Transverse colon (tissue), 4 donors: Measurements from ENCODE around the gene SEMA6B. TPM values are rescaled to one million over a fixed set of nuclear protein-coding genes. Genes with fewer than 3 reads are reported as not detected.

Experiments used
- DNase-seq: peaks from one replicate; pipeline ENCODE4 v3.0.0-alpha.2; 2019
- H3K27ac ChIP-seq, 4 donors: fragments of 200-600 bp; sonication (generic); 2 replicates each; pipeline ENCODE4 v1.5.1; 2016 to 2018; ENCODE audit warnings: inconsistent platforms in 4 of 4
- H3K27me3 ChIP-seq: fragments of 200-600 bp; sonication (generic); 2 replicates; pipeline ENCODE4 v1.5.1; 2017; ENCODE audit warnings: inconsistent platforms
- H3K36me3 ChIP-seq, 4 donors: fragments of 200-600 bp; sonication (generic); 2 replicates each; pipeline ENCODE4 v1.5.1; 2017 to 2019; ENCODE audit warnings: inconsistent platforms in 4 of 4
- H3K4me1 ChIP-seq, 4 donors: fragments of 200-600 bp; sonication (generic); 2 replicates each; pipeline ENCODE4 v1.5.1; 2017 to 2020; ENCODE audit warnings: inconsistent platforms in 4 of 4
- H3K4me3 ChIP-seq, 4 donors: fragments of 200-600 bp; sonication (generic); 1 replicate in 1 of 4; 2 replicates in 3 of 4; pipeline versions ENCODE4 v1.5.1 to v1.6.1; 2017 to 2019; ENCODE audit warnings: inconsistent platforms in 4 of 4
- H3K9me3 ChIP-seq, 2 donors: fragments of 200-600 bp; sonication (generic); 2 replicates each; pipeline ENCODE4 v1.5.1; 2017 to 2019; ENCODE audit warnings: inconsistent platforms in 2 of 2
- EP300 ChIP-seq: sonication (generic); formaldehyde crosslinking; IDR thresholded peaks from one replicate; pipeline ENCODE4 v1.6.1; 2017; ENCODE audit warnings: antibody characterized with exemption, low read depth
- POLR2A ChIP-seq: fragments of 450-650 bp; IDR thresholded peaks from one replicate; pipeline ENCODE4 v1.6.1; 2016; ENCODE audit warnings: antibody characterized with exemption, mild to moderate bottlenecking, moderate library complexity
- POLR2AphosphoS5 ChIP-seq, 3 donors: sonication (generic); formaldehyde crosslinking; IDR thresholded peaks; one replicate each; pipeline ENCODE4 v1.6.1; 2016; ENCODE audit warnings: antibody characterized with exemption in 3 of 3
- WGBS, 2 donors: methylation state at CpG; one replicate each; pipeline ENCODE4 v1.1.5; 2018; ENCODE audit warnings: low coverage in 1 of 2; 5-methylcytosine and 5-hydroxymethylcytosine counted together
- in situ Hi-C, 4 donors: fragments of 200-750 bp; cut with MboI; loops; one replicate each; pipeline versions ENCODE4 v1.15.0 to v1.15.1; 2017; ENCODE audit warnings: low sequenced_read_pairs in 3 of 4, low pct_ligation_motif_present in 1 of 4, low pct_unique_long_range_greater_than_20kb in 1 of 4
- intact Hi-C: fragments of 100-400 bp; cut with DNase I; formaldehyde crosslinking; loops from one replicate; pipeline ENCODE4 v1.15.1; 2023; ENCODE audit warnings: low total_unique reads
- total RNA-seq, 4 donors: library from RNA; depleted of rRNA; stranded (reverse); fragments of >200 nt; gene quantifications; one replicate each; pipeline ENCODE4 v1.1.0, GENCODE V29; 2016
- TF ChIP-seq, protein P1 (sequence below), 5 experiments: fragments of 200-600 bp in 3 of 5; fragments of 450-650 bp in 2 of 5; sonication (generic) in 3 of 5; IDR thresholded peaks; 1 replicate in 2 of 5; 2 replicates in 3 of 5; pipeline ENCODE4 v1.5.1; 2016 to 2017; ENCODE audit warnings: antibody characterized with exemption in 5 of 5, inconsistent platforms in 3 of 5, mild to moderate bottlenecking in 2 of 5, moderate library complexity in 1 of 5

The SEMA6B gene
- total RNA-seq, 4 donors from 2014 or later: 1.00 to 4.1 (median 1.7) TPM

DNA sequence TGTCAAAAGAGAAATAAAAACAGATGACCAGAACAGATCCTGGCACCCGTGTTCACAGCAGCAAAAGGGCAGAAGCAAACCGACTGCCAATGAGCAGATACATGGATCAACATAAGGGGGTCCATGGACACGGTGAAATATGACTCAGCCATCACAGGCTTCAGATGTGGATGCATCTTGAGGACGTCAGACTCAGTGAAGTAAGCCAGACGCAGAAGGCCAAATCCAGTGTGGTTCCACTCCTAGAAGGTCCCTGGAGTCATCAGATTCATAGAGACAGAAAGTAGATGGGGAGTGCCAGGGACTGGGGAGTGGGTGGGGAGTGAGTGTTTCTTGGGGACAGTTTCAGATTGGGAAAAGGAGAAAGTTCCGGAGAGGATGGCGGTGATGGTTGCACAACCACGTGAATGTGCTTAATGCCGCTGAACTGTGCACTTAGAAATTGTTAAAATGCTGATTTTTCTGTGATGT, 28.8 kb upstream of the SEMA6B start:
- 54 to 67% methylated on average over 9 of the region's 9 CpGs for WGBS, 2 donors
- intact Hi-C loops: no loop called here
- H3K27me3 ChIP-seq: peaks cover 84% of the 10 kb centered on the region

DNA sequence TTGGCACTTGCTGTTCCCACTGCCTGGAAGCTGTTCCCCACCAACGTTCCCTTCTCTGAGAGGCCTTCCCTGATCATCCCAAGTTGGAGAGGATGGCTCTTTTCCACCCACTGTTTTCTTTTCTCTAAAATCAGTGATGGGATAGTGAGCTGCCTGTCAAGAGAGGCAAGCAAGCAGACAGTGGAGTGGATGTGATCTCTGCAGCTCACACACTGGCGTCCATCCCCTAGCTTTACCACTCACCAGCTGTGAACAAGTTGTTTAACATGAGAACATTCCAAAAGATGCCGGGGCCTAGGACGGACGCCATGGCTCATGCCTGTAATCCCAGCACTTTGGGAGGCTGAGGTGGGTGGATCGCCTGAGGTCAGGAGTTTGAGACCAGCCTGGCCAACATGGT, 28.0 kb upstream of the SEMA6B start:
- Histone ChIP-seq H3K27me3 (peaks cover 84% of the 10 kb centered on the region), H3K36me3 (no peaks in the 10 kb centered on the region), H3K27ac (no peak overlapping the region), H3K9me3 (no peaks in the 10 kb centered on the region), H3K4me1 (peaks cover 9 to 12% (median 11%) of the 10 kb centered on the region in 4 donors), H3K4me3 (no peak overlapping the region)
- no peak for DNase-seq
- WGBS, 2 donors: 70 to 85% methylated on average over 2 to 6 of the region's 6 CpGs
- intact Hi-C loops: no loop called here
- no peak for TF ChIP-seq POLR2AphosphoS5 (IDR thresholded peaks at IDR 0.05)
- no peak for TF ChIP-seq POLR2A
- TF ChIP-seq EP300: no peak
- TF ChIP-seq, protein P1, sequence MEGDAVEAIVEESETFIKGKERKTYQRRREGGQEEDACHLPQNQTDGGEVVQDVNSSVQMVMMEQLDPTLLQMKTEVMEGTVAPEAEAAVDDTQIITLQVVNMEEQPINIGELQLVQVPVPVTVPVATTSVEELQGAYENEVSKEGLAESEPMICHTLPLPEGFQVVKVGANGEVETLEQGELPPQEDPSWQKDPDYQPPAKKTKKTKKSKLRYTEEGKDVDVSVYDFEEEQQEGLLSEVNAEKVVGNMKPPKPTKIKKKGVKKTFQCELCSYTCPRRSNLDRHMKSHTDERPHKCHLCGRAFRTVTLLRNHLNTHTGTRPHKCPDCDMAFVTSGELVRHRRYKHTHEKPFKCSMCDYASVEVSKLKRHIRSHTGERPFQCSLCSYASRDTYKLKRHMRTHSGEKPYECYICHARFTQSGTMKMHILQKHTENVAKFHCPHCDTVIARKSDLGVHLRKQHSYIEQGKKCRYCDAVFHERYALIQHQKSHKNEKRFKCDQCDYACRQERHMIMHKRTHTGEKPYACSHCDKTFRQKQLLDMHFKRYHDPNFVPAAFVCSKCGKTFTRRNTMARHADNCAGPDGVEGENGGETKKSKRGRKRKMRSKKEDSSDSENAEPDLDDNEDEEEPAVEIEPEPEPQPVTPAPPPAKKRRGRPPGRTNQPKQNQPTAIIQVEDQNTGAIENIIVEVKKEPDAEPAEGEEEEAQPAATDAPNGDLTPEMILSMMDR (IDR thresholded peaks at IDR 0.05): no peak
- in situ Hi-C loops: no loop called here

More for the DNA sequence above, 28.8 kb upstream of the SEMA6B start:
- H3K36me3 ChIP-seq: no peaks in the 10 kb centered on the region
- H3K9me3 ChIP-seq: no peaks in the 10 kb centered on the region
- H3K27ac ChIP-seq: no peak overlapping the region
- H3K4me3 ChIP-seq: no peak overlapping the region
- no peak for DNase-seq
- no peak for TF ChIP-seq POLR2AphosphoS5 (IDR thresholded peaks at IDR 0.05)
- TF ChIP-seq, protein P1 (IDR thresholded peaks at IDR 0.05): no peak
- in situ Hi-C loops: no loop called here
- peaks cover 9 to 12% (median 11%) of the 10 kb centered on the region in 4 donors for H3K4me1 ChIP-seq

DNA sequence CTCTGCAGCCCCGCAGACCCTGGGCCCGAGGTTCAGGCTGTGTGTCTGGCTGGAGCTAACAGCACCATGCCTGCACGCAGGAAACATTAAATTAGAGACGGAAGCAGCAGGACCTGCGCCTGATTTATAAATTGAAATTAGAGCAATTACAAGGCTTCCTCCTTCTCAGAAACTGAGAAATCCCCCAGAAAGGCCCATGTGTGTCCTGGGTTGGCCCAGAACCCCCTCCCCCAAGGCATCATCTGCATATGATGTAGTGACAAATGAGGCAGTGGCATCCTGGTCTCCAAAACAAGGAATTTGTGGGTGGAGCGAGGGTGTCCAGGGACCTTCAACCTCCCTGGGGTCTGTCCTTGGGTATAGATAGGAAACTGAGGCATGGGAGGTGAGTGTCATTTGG, 27.2 kb upstream of the SEMA6B start:
- 66% methylated on average over 6 of the region's 6 CpGs; no CpG with 5 or more reads in 1 of the 2 donors for WGBS, 2 donors
- Histone ChIP-seq H3K27me3 (peaks cover 87% of the 10 kb centered on the region), H3K27ac (no peak overlapping the region), H3K36me3 (no peaks in the 10 kb centered on the region), H3K9me3 (no peaks in the 10 kb centered on the region), H3K4me1 (peaks cover 9 to 12% (median 11%) of the 10 kb centered on the region in 4 donors), H3K4me3 (no peak overlapping the region)
- TF ChIP-seq EP300 (no peak), POLR2AphosphoS5 (IDR thresholded peaks at IDR 0.05) (no peak), POLR2A (no peak)
- TF ChIP-seq, protein P1 (IDR thresholded peaks at IDR 0.05): no peak
- intact Hi-C loops (no loop called here), in situ Hi-C loops (no loop called here)
- DNase-seq: no peak

DNA sequence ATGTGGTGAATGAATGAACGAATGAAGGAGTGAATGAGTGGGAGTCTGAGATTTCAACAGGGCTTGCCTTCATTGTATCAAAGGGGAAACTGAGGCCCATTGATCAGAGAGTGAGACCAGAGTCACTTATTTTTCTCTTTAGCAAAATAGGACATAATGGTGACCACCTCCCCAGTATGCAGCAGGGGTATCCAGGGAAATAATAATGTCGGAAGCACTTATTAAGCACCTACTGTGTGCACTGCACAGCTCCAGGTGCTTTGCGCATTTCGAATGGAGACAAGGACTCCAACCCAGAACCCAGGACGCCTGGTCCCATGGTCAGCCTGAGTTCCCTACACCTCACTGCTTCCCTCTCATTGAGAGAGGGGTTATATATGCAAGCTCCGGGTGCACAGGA, 26.8 kb upstream of the SEMA6B start:
- intact Hi-C loops (no loop called here), in situ Hi-C loops (no loop called here)
- Histone ChIP-seq H3K27ac (no peak overlapping the region), H3K27me3 (peaks cover 86% of the 10 kb centered on the region), H3K4me1 (peaks cover 9 to 12% (median 11%) of the 10 kb centered on the region in 4 donors), H3K9me3 (no peaks in the 10 kb centered on the region), H3K4me3 (no peak overlapping the region), H3K36me3 (no peaks in the 10 kb centered on the region)
- DNase-seq: no peak
- TF ChIP-seq EP300 (no peak), POLR2A (no peak), POLR2AphosphoS5 (IDR thresholded peaks at IDR 0.05) (no peak)
- TF ChIP-seq, protein P1 (IDR thresholded peaks at IDR 0.05): no peak
- 76 to 80% methylated on average over 2 to 6 of the region's 6 CpGs for WGBS, 2 donors
